Measurements from ENCODE around the gene AIF1L.

The AIF1L gene

DNA sequence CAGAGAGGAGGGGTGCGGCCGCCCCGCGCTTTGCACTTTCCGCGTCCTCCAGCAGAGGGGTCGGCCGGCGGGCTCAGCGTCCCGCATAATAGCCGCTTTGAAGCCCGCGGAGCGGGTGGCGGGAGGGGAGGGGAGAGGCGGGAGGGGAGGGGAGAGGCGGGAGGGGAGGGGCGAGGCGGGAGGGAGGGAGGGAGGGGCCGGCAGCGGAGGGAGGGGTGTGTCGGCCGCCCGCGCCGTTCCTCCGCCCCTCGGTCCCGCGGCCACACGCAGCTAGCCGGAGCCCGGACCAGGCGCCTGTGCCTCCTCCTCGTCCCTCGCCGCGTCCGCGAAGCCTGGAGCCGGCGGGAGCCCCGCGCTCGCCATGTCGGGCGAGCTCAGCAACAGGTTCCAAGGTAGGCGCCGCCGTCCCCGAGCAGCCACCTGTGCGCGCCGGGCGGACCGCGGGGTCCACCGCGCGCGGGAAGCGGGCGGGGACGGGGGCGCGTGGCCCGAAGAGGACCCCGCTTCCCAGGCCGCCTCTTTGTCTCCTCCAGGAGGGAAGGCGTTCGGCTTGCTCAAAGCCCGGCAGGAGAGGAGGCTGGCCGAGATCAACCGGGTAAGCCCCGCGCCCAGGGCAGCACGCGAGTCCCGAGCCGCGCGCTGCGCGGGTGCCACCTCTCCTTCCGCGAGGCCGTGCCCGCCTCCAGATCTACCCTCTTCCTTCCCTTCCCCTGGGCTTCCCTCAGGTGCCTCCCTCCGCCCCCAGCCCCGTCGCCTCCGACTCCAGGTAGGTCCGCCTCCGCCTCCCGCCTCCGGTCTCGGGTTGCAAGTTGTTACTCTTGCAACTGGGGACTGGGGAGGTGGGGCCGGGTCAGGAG, at the start of gene AIF1L:
TSS of gene AIF1L (plus strand) at position 263 of the 857 bp plus-strand sequence. CDS start at position 362, 99 bp downstream.
- DNase-seq: peak; percentile 59

- DNase-seq: peak; percentile 90
Observed at GRCh38 chr9:131046581-131047202, 49.6 kb upstream of the AIF1L start.

- no peak for DNase-seq
Observed at GRCh38 chr9:131048332-131048731, 48.0 kb upstream of the AIF1L start.

DNA sequence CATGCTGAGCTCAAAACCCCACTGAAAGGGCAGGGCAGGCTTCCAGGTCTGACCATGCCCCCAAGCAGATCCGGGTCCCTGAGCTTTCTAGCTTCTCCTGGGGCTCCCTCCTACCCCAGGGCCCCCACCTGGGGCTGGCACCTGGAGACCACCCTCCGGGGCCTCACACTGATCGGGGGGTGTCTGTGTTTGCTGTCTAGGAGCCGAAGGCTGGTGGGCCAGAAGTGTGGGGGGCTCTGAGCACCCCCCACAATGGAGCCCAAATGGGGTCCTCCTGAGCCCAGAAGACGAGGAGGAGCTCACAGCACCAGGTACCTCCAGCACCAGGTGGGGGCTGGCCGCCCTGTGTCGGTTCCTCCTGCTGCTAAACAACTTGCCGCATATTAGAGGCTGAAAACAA, 47.5 kb upstream of the AIF1L start:
- no peak for DNase-seq

GRCh38 chr9:131049829-131050715, 46.3 kb upstream of the AIF1L start:
- no peak for DNase-seq

DNA sequence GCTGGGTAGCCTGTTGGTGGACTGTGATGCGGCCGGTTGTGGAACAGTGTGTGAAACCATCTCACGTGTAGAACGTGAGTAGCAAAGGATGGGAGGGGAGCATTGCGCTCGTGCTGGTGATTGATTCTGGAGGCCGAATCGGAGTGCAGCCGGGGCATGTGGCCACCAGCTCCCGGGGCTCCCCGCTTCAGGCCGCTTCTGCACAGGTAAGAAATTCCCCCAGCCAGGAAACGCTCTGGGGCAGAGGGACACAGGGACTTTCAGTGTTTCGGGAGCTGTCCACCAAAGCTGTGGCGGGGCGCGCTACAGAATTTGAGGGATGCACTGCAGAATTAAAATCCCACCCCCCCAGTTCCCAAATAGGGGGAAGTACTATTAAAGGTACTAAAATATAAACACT, 45.5 kb upstream of the AIF1L start:
- no peak for DNase-seq

GRCh38 chr9:131051592-131052517, 44.5 kb upstream of the AIF1L start:
- DNase-seq: no peak

DNA sequence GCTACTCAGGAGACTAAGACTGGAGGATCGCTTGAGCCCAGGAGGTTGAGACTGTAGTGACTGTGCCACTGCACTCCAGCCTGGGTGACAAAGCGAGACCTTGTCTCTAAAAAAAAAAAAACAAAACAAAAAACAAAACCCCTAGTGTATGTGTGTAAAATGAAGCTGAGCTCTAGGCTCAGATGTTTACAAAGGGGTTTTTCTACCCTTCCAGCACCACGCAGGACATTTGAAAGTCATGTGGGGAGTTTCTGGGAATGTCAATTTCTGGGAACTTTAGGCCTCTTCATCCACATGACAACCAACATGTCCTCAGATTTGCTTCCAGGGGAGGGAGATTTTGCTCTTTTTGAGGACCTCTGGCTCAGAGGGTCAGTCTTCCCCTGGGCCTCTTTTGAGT, 42.4 kb upstream of the AIF1L start:
- no peak for DNase-seq

- no peak for DNase-seq
Observed at GRCh38 chr9:131056781-131057506, 39.4 kb upstream of the AIF1L start.

- no peak for DNase-seq
Observed at GRCh38 chr9:131060900-131061630, 35.3 kb upstream of the AIF1L start.

DNA sequence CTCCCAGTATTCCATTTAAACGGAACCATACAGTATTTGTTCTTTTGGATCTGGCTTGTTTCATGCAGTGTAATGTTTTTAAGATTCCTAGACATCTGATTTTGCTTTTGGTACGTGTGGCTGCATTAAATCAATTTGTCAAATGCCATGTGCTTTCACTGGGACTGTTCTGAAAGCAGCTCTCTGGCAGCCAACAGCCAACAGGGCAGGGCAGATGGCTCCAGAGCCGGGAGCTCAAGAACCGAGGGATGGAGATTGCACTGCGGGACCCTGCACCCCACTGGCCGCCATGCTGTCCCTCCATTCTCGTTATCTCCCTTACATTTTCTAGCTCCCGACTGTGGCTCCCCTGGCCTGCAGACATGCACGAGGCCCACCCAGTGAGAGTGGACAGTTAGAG, 33.4 kb upstream of the AIF1L start:
- no peak for DNase-seq

DNA sequence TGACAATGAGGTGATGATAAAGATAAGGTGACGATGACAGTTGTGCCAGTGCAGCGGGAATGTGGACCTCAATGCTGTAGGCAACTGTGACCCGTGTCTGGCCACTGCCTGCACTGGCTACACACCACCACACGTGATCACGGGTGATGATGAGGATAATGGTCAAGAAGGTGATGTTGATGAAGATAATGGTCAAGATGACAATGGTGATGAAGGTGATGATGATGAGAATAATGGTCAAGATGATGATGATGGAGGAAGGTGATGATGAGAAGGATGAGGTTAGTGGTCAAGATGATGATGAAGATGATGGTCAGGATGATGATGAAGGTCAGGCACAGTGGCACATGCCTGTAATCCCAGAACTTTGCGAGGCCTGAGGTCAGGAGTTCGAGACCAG, 30.7 kb upstream of the AIF1L start:
- no peak for DNase-seq

DNA sequence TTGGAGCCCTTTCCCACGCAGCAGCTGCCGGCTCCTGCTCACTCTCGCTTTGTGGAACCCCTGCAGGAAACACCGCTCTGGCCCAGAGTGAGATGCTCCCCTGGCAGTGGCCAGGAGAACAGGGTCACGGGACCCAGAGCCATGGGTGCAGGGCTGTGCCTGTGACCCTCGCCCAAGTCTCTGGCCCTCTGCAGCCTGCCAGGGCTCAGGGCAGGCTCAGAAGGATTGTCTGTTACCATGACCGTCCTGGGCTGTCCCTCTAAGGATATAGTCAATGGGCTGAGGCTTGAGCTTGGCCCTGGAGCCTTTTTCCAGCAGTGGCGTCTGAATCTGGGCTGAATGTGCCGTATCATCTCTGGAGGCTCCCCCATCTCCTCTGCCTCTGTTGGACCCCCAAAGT, 28.7 kb upstream of the AIF1L start:
- DNase-seq: no peak

DNA sequence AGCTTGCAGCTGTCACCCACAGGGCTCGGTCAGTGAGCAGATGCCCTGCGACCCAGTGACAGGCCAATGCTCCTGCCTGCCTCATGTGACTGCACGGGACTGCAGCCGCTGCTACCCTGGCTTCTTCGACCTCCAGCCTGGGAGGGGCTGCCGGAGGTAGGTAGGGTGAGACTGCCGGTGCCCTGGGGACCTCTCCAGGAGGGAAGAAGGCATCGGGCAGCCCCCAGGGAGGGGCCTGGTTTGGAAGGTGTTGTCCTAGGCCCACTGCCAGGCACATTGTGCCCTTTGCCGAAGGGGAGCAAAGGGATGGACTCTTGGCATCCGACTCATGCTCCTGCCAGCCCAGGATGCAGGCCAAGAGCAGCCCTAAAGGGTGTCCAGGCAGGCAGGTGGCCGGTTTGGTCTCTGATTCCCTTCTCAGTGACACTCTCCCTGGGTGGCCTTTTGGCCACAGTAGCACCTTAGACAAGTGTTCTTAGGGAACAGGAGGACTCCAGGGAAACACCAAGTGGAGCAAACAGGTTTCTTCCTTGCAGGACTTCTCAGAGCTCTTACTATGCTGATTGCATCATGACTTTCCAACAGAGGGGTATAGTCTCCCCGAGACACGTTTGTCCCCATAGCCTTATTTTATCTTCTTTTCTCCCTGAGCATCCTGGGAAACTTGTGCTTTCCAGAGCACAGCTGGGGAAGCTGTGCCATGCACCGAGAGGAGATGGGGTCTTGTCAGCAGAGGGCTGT, 28.1 kb upstream of the AIF1L start:
- DNase-seq: no peak

DNA sequence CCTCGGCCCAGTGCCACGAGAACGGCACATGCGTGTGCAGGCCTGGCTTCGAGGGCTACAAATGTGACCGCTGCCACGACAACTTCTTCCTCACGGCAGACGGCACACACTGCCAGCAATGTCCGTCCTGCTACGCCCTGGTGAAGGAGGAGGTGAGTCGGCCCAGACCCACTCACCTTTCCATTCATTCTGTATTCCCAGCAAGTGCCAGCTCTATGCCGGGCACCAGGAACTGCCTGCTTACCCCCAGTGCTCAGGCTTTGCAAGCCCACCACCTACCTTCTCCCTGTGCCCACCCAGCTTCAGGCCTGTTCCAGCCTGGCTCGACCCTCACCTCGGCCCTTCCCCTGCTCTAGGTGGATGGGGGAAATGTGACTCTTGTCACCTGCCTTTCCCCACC, 26.6 kb upstream of the AIF1L start:
- no peak for DNase-seq

GRCh38 chr9:131072107-131072870, 24.0 kb upstream of the AIF1L start:
- DNase-seq: no peak

GRCh38 chr9:131072871-131073237, 23.5 kb upstream of the AIF1L start:
- no peak for DNase-seq

GRCh38 chr9:131076347-131077195, 19.8 kb upstream of the AIF1L start:
- no peak for DNase-seq
